ENCODE measurements around the gene CLCN1.
"Not testable (repeated sequence)": the region's sequence is repeated elsewhere in the genome, so short reads cannot be mapped to it uniquely, and the experiment has no call there.

The CLCN1 gene

DNA sequence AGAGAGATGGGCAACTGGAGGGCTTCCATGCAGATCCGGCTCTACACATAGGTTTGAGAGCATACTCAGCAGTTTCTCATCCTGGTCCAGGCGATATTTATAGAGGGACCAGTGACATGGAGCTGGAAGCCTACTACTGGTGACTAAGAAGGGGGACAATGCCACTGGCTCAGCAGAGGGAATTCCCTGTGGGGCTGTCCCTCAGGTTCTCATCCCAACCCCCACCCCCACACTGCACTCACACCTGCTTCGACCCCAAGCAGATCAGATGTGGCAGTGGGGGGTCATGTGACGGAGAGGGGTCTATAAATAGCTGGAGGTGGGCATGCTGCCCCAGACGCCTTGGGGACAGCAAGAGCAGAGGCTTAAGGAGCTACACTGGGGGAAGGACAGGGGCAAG, at the start of gene CLCN1:
CLCN1 (plus strand) TSS at position 336 of the 400 bp plus-strand sequence. CDS start 102 bp downstream, outside the sequence.
- no peak for DNase-seq

DNA sequence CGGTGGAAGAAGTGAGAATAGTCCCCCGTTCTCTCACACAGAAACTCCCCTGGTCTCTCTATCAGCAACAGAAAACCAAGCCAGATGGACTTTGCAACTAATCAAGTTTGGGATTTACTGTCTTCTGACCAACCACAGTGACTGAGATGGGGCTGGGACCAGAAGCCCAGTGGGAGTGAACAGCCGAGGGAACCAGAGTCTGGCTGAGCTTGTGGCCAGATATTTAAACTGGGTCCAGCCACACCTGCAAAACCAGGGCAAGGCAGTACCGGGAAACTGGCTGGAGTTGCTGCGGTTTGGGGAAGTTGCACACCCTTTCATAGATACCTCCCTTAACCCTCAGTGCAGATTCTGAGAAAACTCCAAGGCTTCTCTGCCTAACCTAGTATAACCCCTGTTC, 46.7 kb upstream of the CLCN1 start:
- DNase-seq, result no peak

DNA sequence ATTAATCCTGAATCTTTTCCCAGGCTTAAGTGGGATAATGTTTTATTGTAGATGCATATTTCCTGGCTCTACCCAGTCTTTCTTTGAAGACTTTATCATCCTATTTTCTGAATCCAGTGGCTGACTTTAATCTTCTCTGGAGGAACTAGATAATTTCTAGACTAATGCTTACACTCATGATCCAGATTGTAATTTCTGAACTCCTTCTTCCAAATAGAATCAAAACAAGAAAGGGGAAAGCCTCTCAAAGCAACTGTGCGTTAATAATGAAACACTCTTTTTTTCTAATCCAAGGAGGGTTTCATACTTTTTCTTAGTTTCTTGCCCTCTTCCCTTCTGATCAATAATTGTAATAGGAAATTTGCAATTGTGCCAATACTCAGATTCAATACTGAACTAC, 44.7 kb upstream of the CLCN1 start:
- no peak for DNase-seq

DNA sequence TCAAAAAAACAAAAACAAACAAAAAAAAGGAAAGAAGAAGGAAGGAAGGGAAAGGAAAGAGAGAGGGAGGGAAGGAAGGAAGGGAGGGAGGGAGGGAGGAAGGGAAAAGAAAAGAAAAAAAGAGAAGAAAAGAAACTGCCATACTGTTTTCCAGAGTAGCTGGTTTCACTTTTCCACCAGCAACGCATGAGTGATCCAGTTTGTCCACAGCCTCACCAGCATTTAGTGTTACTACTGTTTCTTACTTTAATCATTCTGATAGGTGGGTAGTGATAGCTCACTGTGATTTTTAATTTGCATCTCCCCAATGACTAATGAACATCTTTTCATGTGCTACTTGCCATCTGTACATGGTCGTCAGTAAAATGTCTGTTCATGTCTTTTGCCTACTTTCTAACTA, 43.0 kb upstream of the CLCN1 start:
- DNase-seq, result no peak

DNA sequence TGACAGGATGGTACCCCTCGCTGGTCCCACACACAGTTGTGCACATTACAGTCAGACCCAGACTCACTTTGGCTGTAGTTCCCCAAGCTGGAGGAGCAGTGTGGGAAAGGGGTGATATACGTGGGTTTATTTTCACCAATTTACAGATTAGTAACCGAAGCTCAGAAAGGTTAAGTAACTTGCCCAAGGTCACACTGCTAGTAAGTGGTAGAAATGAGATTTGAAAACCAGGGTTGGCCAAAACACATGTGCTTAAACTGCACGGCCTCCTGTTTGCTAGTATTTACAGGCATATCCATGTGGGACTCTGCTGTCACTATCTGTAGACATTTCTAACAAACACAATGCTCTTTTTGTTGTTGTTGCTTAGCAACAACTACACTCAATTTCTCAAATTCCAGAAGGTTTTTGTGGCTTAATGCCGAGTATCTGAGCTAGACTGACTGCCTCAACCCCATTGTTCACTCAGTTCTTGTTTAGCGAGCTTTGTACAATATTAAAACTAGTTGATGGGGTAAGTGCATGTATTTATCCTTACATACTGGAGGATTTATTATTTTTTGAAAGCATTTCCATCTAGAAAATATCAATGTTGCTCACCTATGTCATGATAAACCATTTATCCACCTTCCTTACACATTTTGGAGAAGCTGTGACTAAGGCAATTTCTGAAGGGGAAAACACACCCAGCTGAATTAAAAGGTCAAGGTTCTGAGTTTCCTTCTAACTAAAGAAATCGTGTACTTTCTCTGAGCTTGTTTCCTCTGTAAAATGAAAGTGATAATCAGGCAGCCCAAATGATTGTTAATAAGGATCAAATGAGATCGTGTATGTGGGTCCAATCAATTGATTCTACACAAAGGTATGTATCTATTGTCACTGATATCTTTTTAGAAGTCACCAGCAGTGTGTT, 36.5 kb upstream of the CLCN1 start:
- DNase-seq, result no peak

DNA sequence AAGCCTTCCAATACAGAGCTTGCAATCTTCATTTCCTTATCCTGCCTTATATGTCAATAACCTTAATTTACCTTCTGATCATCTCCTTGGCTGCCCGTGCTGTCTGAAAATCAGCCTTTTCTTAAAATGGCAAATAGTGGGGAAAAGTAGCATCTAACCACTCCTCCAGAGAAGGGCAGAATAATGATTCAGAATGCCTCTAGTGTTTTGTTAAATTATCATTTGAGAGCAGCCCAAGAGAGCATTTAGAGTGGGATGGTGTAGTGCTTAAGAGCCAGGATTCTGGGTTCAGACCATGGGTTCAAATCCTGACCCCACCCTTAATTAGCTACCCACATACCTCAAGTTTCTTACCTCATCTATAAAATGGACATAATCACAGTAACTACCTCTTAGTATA, 35.8 kb upstream of the CLCN1 start:
- DNase-seq, result no peak

DNA sequence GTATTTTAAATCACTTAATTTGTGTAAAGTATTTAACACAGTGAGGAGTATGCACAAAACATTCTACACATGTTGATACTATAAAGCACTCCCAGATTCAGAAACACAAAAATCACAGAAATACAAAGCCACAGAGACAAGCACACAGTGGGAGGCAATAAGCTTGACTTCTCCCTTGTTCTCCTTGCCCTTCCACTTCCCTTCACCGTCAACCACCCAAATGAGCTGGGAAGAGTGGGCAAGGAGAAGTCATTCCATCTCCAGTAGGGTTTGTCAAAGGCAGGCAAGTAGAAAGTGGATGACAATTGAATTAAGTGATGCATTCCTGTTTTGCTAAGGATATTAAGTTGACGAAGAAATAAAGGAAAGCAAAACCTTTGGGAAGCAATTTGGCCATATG, 35.3 kb upstream of the CLCN1 start:
- no peak for DNase-seq

DNA sequence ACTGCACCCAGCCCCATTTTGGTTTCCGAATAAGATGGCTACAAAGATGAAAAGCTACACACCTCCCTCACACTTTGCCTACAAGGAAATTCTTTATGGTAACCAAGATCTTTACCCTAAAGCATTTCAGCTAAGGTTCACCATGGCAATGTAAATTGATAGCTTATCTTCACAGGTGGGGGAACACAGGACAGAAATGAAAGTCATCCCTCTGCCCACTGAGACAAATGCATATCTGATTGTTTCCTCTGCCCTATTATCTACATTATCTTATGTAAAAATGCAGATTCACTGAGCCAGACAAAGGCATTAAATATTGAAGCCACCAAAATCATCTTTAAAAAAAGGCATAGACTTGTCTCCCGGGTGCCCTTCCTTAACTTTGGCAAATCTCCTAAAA, 34.4 kb upstream of the CLCN1 start:
- DNase-seq, result no peak

DNA sequence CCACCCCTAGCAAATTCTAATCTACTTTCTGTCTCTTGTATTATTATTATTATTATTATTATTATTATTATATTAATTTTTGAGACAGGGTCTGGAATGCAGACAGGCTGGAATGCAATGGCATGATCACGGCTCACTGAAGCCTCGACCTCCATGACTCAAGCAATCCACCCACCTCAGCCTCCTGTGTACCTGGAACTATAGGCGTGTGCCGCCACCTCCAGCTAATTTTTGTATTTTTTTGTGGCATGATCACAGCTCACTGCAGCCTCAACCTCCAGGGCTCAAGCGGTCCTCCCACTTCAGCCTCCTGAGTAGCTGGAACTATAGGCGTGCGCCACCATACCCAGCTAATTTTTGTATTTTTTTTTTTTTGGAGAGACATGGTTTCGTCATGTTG, 33.8 kb upstream of the CLCN1 start:
- no peak for DNase-seq

DNA sequence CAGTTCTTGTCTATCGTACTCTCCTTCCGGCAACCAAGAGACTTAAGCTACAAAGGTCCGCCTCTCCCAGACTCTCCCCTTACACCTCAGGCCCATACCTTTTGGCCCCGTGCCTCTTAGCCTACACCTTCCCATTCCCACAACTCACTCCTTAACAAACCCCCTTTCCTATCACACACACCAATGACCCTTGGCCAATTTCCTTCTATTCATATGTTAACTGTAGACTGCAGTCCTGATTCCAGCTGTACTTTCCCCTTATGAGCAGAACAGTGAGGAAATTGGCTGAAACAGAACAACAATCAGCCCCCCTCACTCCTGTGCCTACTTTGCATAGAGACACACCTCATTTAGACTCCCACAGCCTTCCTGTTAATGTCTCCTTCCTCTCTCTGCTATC, 32.5 kb upstream of the CLCN1 start:
- no peak for DNase-seq

DNA sequence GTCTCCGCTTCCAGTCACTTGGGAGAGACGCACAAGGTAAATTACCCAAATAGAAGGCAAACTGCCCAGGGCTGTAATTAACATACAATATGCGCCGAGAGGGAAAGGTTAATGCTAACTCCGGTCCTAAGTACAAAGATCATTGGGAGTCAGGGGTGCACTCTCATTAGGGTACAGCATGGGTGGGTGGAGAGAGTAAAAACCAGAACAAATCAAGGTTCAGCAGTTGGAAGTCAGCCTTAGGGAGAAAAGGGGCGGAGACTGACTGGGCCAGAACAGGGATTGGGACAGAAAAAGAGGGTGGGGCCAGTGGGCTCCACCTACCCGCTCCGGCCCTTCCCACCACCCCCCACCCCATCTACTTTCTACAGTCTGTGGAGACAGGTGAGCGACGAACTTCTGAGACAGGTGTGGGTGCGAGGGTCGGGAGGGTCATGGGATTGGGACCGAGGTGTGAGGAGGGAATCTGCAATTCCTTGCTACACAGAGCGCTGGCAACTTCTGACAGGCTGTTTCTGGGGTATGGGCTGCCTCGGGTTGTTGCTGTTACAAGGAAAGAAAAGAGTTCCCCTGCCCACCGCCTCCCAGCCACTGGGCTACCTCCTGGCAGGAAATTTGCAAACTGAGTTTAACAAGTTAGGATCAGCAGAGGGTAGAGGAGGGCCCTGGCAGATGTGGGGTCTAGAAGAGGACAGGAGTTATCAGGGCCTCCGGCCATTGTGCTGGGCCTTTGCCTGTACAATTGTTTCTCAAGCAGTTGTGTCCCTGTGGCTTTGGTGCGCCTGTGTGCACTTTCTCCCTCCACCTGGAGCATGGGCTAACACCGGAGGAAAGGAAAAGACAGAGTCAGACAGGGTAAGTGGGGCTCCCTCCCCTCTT, 31.1 kb upstream of the CLCN1 start, which contains the start of gene TMEM139:
TMEM139 (plus strand) TSS at position 368 of the 879 bp plus-strand sequence. CDS start 1,000 bp downstream, outside the sequence.
- no peak for DNase-seq

DNA sequence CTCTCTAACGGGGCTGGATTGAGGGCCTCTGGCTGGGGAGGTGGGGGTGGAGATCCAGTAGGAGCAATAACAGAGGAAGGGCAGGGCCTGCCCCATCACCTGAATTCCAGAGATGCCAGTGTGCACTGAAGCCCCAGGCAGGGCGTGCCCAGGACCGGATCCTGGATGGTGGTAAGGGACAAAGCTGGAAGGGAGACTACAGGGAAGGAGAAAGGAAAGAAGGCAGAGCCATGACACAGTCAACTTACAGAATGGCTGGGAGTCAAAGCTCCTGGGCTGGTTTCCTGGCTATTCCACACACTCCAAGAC, 30.5 kb upstream of the CLCN1 start:
- no peak for DNase-seq

DNA sequence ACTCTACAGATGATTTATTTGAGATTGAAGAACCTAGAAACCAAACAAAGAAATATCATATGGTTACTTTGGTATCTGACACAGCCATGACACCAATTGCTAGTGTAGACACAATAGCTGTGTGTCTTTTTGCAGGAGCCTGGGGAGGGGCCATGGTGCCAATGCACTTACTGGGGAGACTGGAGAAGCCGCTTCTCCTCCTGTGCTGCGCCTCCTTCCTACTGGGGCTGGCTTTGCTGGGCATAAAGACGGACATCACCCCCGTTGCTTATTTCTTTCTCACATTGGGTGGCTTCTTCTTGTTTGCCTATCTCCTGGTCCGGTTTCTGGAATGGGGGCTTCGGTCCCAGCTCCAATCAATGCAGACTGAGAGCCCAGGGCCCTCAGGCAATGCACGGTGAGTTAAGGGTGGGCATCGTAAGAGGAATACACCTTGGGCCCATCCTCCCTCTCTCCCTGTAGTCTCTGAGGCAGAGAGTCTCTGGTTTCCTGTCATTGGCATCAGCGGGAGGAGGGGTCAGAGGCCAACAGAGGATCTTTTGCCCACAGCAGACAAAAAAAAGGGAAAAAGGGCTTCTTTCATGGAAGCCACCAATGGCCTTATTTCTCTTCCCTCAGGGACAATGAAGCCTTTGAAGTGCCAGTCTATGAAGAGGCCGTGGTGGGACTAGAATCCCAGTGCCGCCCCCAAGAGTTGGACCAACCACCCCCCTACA, 29.9 kb upstream of the CLCN1 start:
- DNase-seq, result no peak

DNA sequence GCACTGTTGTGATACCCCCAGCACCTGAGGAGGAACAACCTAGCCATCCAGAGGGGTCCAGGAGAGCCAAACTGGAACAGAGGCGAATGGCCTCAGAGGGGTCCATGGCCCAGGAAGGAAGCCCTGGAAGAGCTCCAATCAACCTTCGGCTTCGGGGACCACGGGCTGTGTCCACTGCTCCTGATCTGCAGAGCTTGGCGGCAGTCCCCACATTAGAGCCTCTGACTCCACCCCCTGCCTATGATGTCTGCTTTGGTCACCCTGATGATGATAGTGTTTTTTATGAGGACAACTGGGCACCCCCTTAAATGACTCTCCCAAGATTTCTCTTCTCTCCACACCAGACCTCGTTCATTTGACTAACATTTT, 29.4 kb upstream of the CLCN1 start:
- DNase-seq, result no peak

DNA sequence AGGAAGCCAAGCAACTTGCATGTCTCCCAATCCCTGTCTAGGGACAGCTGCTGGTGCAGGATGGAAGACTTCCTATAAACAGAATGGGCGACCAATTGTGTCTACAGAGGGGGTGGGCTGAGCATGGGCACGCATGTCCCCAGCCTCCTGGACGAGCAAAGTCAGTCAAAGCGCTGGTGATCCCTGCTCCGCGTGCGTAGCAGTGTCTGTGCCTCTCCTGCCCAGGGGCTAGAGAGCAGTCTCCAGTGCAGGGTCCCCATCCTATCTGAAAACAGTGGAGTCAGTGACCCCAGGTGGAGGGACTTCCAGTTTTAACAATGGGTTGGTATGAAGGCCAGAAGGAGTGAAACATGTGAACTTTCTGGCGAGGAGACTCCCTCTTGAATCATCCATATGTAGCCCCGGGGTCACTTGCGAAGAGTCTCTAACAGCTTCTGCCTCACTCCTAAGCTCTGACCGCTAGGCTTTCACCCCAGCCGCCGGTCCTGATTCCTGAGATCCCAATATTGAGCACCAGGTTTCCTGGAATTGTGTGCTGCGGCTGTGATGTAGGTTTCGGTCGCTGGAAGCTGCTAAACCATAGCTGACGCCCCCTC, 28.5 kb upstream of the CLCN1 start:
- no peak for DNase-seq

DNA sequence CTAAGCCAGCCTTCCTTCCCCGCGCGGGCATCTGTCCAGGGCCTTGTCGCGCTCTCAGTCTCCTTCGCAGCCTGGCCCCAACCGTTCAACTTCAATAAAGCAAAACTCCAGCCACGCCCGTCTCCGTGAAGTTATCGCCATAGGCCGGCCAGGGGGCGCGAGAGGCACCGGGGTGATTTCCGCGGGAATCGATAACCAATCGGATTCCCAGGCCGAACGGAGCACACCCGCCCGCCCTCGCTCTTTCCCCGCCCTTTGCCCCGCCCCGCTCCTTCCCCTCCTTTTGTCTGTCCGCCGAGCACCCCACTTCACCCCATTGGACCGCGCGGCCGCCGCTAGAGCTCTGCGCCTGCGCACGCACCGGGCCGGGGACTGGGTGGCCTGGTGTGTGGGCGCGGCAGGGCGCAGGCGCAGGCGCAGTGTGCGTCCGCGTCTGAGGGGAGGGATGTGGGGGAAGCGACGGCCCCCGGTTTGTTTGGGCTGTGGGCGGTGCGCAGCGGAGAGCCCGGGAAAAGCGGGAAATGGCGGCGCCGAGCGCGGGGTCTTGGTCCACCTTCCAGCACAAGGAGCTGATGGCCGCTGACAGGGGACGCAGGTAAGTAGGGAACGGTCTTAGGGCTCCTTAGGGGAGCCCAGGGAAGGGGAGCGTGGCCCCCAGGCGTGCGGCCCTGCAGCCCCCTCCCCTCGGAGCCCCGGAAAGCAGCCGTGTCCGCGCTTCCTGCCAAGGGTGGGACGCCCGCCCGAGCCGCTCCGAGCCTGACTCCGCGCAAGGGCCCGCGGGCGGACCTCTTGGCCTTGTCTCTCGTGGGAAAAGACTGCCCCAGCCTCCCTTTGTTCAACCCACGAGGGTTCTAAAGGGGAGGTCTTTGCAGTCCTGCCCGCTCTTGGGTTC, 27.7 kb upstream of the CLCN1 start, which contains the start of gene CASP2:
CASP2 (plus strand) TSS at position 417 of the 892 bp plus-strand sequence; CDS start at position 522, 105 bp downstream.
- peak; percentile 97 for DNase-seq

DNA sequence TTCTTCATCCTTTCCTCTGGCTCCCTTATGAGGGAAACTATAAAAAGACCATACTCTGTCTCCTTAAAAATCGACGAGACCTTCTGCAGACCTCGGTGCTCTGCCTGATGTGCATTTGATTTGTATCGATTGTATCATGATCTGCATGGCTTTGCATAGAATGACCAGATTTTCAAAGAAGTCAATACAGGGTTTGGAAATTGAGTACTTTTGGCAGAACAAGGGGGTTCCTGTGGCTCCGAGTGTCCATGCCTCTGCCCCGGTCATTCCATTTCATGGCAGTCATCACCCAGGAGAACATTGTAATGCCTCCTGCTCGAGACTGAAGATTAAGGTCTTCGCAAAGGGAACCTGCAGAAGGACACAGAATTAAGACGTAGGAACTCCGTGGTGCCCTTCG, 27.1 kb upstream of the CLCN1 start:
- DNase-seq, result peak; percentile 45

DNA sequence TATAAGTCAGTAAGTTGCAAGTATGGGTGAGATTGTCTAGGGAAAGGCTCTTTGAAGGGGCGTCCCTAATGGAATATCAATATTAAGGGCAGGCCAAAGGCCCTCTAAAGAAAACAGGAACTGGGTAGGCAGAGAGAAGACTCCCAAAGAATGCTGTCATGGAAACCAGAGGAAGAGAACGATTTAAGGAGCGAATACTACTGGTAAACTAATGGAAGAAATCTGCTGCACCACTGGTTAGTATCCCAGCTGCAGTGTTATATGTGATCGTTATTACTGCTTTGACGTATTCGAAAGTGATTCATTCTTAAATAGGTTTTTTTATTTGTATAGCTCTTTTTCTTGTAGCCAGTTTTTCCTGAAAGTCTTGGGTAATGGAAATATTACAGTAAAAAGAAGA, 26.5 kb upstream of the CLCN1 start:
- no peak for DNase-seq

DNA sequence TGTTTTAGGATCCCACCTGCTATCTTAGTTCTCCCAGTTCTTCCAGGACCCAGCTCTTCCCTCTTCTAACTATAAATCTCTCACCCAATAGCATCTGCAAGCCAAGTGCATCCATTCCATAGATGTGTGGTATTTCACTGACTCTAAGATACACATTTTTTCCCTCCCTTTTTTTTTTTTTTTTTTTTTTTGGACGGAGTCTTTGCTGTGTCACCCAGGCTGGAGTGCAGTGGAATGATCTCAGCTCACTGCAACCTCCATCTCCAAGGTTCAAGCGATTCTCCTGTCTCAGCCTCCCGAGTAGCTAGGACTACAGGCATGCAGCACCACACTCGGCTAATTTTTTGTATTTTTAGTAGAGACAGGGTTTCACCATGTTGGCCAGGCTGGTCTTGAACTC, 26.0 kb upstream of the CLCN1 start:
- DNase-seq, result not testable (repeated sequence)

DNA sequence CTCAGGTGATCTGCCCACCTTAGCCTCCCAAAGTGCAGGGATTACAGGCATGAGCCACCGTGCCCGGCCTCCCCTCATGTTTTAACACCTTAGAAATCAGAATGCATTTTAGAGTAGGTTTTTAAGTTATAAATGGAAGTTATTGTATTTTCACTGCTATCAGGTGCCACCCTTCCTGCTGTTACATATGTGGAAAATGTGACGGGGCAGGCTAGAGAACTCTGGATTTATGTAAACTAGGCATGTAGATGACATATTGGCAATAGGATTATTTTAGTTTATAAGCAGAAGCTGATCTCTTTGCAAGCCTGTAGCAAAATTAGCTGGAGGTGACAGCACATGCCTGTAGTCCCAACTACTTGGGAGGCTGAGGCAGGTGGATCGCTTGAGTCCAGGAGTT, 25.6 kb upstream of the CLCN1 start:
- DNase-seq, result no peak

DNA sequence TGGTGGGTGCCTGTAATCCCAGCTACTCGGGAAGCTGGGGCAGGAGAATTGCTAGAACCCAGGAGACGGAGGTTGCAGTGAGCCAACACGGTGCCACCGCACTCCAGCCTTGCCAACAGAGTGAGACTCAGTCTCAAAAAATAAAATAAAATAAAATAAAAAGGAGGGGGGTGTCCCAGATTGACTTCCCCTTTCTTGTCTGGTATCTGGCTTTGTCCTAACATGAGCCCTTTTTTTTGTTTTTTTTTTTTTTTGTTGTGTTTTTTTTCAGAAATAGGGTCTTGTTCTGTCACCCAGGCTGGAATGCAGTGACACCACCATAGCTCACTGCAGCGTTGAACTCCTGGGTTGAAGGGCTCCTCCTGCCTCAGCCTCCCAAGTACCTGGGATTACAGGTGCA, 23.0 kb upstream of the CLCN1 start:
- DNase-seq, result no peak

DNA sequence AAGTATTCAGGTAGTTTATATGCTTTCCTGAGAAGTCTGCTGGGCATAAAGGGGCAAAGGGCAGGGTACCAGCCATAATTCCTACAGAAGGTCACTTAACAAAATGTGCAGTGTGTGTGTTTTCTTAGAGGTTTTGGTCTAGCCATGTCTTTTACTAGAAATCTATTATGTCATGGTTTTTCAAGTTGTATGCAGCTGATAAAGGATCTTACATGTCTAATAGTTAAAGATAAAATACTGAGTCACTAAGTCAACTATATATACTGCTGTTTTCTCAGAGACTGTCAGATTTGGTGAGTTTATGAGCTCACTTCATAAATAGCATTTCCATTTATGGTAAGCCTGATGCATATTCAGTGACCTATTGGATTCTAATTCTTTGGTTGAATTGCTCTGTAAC, 20.0 kb upstream of the CLCN1 start:
- no peak for DNase-seq

All from NCI-H1092 treated with DMSO at 0.1 percent for 48 hours (cell line).